ENCODE data around the gene TNPO1.

TNPO1 gene

DNA sequence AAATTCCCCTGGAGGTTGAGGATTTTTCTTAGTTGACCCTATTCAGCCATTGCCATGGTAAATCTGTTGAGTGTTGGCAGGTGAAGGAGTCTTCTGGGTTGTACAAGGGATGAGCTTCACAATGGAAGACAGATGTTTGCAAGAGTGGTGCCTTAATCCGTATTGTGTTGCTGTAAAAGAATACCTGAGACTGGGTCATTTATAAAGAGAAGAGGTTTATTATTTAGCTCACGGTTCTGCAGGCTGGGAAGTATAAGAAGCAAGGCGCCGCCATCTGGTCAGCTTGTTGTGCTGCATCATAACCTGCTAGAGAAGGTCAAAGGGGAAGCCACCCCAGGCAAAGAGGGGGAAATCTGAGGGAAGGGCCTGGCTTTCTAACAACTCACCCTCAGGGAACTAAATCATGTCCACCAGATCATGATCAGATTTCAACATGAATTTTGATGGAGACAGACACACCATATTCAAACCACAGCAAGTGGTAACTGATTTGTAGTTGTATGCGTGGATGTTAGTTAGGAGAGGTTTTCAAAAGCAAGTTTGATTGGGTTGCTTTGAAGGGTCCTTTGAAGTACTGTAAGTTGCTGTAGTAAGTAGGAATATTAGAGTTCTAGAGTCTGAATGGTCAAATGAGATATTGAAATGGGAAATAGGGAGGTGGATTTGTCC lies 2.5 kb downstream of the TNPO1 start:
- peak; percentile 53 for DNase-seq

- DNase-seq, result no peak
These were observed 5.3 kb downstream of the TNPO1 start for GRCh38 chr5:72821776-72822175.

- no peak for DNase-seq
These were observed 6.5 kb downstream of the TNPO1 start for GRCh38 chr5:72822944-72823343.

DNA sequence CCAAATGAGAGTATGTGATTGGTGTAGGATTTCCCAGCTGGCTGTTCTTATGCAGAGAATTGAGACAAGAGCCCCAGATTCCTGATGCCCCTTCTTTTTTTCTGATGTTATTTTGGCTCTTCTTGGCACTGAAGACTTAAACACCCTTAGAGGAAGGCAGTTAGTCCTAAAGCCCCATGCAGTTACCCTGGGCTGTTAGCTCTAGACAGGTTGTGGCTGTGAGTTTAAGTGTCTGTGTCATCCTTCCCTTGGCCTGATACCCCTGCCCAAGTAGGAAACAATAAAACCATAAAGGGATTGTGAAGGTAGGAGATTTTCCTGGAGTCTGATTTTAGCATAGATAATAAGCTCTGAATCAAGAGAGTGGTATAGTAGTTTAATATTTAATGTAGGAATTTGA lies 13.2 kb downstream of the TNPO1 start:
- no peak for DNase-seq

DNA sequence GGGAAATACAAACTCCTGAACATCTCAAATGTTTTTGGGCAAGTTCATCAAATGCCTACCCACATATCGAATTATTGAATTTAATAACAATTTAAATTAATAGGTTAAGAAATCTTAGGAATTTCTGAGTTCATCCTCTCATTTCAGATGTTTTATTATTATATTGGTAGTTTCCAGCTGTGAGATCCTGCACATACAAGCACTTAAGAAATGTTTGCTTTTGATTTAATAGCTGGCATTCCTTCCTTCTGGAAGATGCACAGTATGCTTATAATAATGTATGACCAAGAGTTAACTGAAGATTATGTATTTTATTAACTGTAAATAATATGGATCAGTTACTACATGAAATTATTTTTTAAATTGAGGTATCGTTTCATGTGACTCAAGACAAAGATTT lies 13.9 kb downstream of the TNPO1 start:
- no peak for DNase-seq

DNA sequence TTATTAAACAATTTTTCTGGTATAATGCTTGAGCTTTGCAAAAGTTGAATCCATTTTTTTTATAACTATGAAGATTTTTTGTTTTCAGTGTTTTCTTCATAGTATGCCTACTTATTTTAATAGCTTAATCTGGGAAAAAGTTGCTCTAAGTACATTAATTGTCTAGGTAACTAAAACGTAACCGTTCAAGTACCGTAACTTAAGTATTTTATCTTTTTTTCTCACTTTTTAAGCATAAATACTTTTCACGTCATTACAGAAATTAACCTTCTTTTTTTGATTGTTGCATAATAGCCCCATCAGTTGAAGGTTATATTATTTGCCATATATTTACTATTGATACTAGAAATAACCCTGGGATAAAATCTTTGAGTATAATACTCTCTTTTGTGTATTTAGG lies 15.2 kb downstream of the TNPO1 start:
- DNase-seq, result no peak

DNA sequence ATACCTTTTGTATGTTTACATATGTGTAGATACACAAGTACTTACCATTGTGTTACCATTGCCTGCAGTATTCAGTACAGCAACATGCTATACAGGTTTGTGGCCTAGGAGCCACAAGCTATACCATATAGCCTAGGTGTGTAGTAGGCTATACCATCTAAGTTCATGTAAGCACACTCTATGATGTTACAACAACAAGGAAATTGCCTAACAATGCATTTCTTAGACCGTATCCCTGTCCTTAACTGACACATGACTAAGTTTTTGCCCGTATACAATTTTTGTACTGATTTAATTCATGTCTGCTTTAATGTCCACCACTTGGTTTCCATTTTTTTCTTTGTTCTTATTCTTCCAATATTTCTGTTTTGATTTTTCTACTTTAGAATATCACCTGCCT lies 18.5 kb downstream of the TNPO1 start:
- no peak for DNase-seq

GRCh38 chr5:72835633-72836032 lies 19.2 kb downstream of the TNPO1 start:
- no peak for DNase-seq

GRCh38 chr5:72836810-72837209 lies 20.3 kb downstream of the TNPO1 start:
- DNase-seq, result no peak

GRCh38 chr5:72837524-72838096 lies 21.1 kb downstream of the TNPO1 start:
- no peak for DNase-seq

DNA sequence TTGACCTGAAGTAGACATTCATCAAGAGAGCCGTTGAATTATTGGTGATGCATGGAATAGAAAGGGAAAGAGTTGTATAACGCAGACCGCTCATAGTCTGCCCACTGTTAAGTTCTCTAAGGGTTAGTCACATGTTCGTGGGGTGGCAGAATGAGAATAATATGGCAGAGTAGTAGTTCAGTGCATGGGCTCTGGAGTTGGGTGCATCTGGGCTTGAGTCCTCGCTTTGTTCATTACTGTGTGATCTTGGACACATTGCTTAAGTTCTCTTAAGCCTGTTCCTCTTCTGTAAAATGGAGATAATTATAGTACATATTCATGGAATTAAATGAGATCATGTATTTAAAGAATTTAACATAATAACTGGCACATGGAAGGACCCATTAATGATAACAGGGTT lies 23.6 kb downstream of the TNPO1 start:
- DNase-seq, result no peak

GRCh38 chr5:72841756-72842535 lies 25.5 kb downstream of the TNPO1 start:
- DNase-seq, result no peak

DNA sequence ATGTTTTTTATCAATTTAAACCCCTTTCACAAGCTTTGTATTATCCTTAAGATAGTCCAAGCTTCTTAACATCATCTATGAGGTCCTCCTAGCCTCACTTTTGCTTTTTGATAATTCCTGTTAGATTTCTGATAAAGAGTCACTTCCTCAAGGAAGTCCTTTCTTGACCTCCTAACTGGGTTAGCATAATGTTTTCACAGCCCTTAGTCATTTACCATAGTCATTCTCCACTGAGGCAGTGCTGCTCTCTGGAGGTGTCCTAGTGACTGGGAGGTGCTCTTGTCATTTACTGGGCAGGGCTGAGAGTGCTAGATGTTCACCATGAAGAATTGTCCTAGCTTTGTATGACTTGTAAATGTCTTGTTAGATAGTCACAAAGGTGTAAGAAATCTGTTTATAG lies 26.4 kb downstream of the TNPO1 start:
- DNase-seq, result no peak

GRCh38 chr5:72844218-72844603 lies 27.8 kb downstream of the TNPO1 start:
- no peak for DNase-seq

- DNase-seq, result no peak
These were observed 29.4 kb downstream of the TNPO1 start for GRCh38 chr5:72845889-72846288.

DNA sequence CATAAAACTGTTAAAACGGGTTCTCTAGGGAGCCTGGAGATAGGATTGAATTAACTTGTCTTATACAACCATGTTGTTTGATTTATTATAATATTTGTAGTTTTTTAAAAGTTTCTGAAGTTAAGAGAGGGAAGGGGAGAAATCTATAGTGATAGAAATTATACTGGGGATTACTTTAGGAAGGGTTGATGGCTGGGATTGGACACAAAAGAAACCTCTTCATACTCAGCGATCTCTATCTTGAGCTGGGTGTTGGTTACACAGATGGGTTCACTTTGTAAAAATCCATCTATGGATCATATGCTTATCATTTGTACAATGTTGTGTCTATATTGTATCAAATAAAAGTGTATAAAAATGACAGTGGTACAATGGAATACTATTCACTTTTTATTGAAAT lies 30.0 kb downstream of the TNPO1 start:
- no peak for DNase-seq

- no peak for DNase-seq
These were observed 31.0 kb downstream of the TNPO1 start for GRCh38 chr5:72847439-72847838.

DNA sequence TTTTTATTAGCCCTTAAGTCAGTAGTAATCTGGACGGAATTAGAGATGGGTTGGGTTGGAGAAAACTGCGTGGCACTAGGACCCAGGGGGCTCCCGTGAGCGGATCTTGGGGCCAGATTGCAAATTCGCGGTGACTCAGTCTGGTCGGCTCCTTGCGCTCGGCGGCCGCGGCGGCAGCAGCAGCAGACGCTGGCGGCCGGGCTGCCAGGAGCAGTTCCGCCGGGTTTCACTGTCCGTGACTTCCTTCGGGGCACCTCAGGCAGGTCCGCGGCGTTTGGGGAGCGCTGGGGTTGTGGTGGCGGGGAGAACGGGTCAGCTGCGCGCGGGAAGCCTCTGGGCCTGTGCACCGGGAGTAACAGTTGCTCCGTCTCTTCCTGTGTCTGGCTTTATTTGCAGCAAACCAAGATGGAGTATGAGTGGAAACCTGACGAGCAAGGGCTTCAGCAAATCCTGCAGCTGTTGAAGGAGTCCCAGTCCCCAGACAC lies 31.6 kb downstream of the TNPO1 start:
- peak; percentile 83 for DNase-seq

GRCh38 chr5:72848474-72849428 lies 32.3 kb downstream of the TNPO1 start:
- DNase-seq, result peak; percentile 51

GRCh38 chr5:72849546-72849945 lies 33.1 kb downstream of the TNPO1 start:
- DNase-seq, result no peak

GRCh38 chr5:72850113-72850512 lies 33.7 kb downstream of the TNPO1 start:
- DNase-seq, result no peak

DNA sequence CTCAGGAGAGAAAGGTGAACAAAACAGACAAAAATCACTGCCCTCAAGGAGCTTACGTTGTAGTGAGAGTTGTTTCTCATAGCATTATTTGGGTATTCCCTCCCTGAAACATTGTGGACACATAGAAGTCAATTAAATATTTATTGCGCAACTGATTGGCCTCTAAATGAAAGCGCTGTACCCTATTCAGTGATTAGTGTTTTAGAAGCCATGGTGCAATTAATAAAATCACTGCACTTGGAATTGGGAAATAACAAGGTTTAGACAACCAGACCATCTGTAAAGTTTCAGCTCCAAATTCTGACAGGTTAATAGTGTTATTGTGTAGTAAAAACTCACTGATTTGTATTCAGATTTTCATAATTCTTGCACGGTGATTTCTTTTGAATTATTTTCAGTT lies 35.9 kb downstream of the TNPO1 start:
- DNase-seq, result no peak

GRCh38 chr5:72854419-72854818 lies 38.0 kb downstream of the TNPO1 start:
- DNase-seq, result no peak

Data from activated T-cell treated with anti-CD3 and anti-CD28 coated beads, Interleukin-2, amount 50 U/mL, for 1 hour (primary cell).